ENCODE measurements around the gene TAGLN3. TPM values are rescaled to one million over a fixed set of nuclear protein-coding genes. Genes with fewer than 3 reads are reported as not detected.
A peak's percentile ranks its signal among the peaks of the same experiment; 100 is the strongest.

TAGLN3 gene
- total and polyA plus RNA-seq, 8 donors, result 0.50 to 3.6 (median 2.6) TPM; not detected in 1

DNA sequence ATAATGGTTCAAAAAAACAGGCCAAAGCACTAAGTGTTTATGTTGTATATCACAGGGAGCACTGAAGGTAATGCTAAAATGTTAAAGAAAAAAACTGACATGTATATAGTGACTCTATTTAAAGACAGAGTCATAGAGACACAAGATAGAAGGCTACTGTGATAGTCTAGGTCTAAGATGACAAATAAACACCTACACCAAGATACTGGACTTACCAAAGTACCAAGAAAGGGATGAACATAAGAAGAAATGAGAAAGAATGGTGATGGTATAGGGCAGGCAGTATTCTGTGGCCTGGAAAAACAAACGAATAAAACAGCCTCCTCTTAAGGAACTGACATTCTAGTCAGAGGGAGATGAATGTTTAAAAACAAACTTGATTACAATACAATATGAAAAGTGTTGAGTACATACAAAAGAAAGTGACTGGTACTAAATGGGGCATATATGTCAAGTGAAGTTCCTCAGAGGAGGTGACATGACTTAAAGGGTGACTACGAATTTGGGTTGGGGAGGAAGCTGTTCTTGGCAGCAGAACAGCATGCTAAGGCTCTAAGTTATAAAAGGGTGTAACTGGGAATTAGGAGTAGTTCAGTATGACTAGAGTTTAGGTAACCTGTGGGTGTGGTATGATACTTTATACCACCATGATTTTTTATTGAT is 14.0 kb upstream of the TAGLN3 start:
- Histone ChIP-seq H3K36me3 (peaks cover 0 to 13% of the 10 kb centered on the region in 2 donors), H3K4me1 (peaks cover 0 to 27% of the 10 kb centered on the region in 2 donors), H3K4me3 (no peak overlapping the region), H3K27me3 (no peaks in the 10 kb centered on the region), H3K27ac (no peak overlapping the region), H3K9me3 (no peaks in the 10 kb centered on the region)
- DNase-seq (no peak), ATAC-seq (no peak)
- intact Hi-C loops (cut with DNase I), result no loop called here
- TF ChIP-seq, protein P1, sequence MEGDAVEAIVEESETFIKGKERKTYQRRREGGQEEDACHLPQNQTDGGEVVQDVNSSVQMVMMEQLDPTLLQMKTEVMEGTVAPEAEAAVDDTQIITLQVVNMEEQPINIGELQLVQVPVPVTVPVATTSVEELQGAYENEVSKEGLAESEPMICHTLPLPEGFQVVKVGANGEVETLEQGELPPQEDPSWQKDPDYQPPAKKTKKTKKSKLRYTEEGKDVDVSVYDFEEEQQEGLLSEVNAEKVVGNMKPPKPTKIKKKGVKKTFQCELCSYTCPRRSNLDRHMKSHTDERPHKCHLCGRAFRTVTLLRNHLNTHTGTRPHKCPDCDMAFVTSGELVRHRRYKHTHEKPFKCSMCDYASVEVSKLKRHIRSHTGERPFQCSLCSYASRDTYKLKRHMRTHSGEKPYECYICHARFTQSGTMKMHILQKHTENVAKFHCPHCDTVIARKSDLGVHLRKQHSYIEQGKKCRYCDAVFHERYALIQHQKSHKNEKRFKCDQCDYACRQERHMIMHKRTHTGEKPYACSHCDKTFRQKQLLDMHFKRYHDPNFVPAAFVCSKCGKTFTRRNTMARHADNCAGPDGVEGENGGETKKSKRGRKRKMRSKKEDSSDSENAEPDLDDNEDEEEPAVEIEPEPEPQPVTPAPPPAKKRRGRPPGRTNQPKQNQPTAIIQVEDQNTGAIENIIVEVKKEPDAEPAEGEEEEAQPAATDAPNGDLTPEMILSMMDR (IDR thresholded peaks at IDR 0.05), result no peak

DNA sequence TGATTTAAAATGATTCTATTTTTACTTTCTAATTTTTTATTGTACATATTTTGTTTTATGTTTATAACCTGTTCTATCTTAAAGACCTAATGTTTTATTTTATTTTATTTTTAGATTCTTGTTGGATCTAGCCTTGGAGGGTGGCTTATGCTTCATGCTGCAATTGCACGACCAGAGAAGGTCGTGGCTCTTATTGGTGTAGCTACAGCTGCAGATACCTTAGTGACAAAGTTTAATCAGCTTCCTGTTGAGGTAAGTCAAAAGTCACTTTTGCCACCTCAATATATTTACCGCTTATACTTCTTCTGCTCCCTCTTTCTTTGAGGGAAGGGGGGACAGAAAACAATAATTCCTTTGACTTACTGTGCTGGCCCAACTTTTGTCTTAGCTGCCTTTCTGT is 11.9 kb upstream of the TAGLN3 start:
- no peak overlapping the region for H3K4me3 ChIP-seq
- H3K4me1 ChIP-seq, result peaks cover 0 to 6% of the 10 kb centered on the region in 2 donors
- TF ChIP-seq, protein P1 (IDR thresholded peaks at IDR 0.05), result no peak
- intact Hi-C loops (cut with DNase I), result no loop called here
- no peak for DNase-seq
- H3K27ac ChIP-seq, result no peak overlapping the region
- no peaks in the 10 kb centered on the region for H3K27me3 ChIP-seq
- no peaks in the 10 kb centered on the region for H3K9me3 ChIP-seq
- peaks cover 0 to 21% of the 10 kb centered on the region in 2 donors for H3K36me3 ChIP-seq
- no peak for ATAC-seq

GRCh38 chr3:111989061-111989678 is 9.6 kb upstream of the TAGLN3 start:
- H3K27me3 ChIP-seq, result no peaks in the 10 kb centered on the region
- TF ChIP-seq, protein P1 (IDR thresholded peaks at IDR 0.05), result peak; percentile 41 to 53
- DNase-seq (no peak), ATAC-seq (peak; percentile 89)
- H3K4me3 ChIP-seq, result no peak overlapping the region
- intact Hi-C loops (cut with DNase I), result no loop called here
- no peaks in the 10 kb centered on the region for H3K9me3 ChIP-seq
- no peak overlapping the region for H3K27ac ChIP-seq
- H3K4me1 ChIP-seq, result no peaks in the 10 kb centered on the region
- peaks cover 0 to 36% of the 10 kb centered on the region in 2 donors for H3K36me3 ChIP-seq

DNA sequence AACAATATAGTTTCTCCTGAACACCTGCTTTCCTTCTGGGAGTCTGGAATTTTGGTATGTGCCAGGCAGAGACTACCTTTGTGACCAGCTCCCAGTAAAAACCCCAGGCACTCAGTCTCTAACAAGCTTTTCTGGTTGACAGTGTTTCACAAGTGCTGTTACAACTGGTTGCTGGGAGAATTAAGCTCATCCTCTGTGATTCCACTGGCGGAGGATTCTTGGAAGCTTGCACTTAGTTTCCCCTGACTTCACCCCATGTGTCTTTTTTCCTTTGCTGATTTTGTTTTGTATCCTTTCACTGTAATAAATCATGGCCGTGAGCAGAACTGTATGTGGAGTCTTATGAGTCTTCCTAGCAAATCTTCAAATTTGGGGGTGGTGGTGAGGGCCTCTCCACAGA is 5.7 kb upstream of the TAGLN3 start:
- intact Hi-C loops (cut with DNase I), result no loop called here
- H3K4me3 ChIP-seq, result no peak overlapping the region

More for the DNA sequence above, 5.7 kb upstream of the TAGLN3 start:
- ATAC-seq (no peak), DNase-seq (no peak)
- Histone ChIP-seq H3K36me3 (peaks cover 0 to 22% of the 10 kb centered on the region in 2 donors), H3K4me1 (no peaks in the 10 kb centered on the region), H3K9me3 (no peaks in the 10 kb centered on the region), H3K27ac (no peak overlapping the region), H3K27me3 (peaks cover 0 to 6% of the 10 kb centered on the region in 2 donors)
- TF ChIP-seq, protein P1 (IDR thresholded peaks at IDR 0.05), result no peak

Measured in left lung (tissue), 10 donors.